ENCODE measurements around the gene IL33.

The IL33 gene

GRCh38 chr9:6218099-6218502, 2.5 kb downstream of the IL33 start:
- peak; percentile 26 for DNase-seq (ENCODE audit: low spot score)

DNA sequence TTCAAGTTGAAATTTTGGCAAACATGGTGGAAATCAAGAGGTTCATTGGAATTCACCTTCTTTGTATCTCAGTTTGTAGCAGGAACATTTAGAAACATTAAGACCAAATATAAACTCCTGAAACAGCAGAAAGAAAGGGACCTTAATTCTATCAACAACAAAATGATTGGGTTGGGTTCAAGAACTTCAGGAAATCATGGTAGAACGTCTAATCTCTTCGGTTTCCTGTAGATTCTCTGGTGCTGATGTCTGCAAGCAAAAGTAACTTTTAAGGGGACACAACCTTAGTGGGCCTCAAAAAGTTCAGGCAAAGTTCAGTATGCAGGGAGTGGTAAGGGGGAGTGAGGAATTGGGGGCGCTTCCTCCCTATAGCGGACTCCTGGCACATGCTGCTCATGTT, 3.4 kb downstream of the IL33 start:
- DNase-seq (ENCODE audit: low spot score), result no peak

DNA sequence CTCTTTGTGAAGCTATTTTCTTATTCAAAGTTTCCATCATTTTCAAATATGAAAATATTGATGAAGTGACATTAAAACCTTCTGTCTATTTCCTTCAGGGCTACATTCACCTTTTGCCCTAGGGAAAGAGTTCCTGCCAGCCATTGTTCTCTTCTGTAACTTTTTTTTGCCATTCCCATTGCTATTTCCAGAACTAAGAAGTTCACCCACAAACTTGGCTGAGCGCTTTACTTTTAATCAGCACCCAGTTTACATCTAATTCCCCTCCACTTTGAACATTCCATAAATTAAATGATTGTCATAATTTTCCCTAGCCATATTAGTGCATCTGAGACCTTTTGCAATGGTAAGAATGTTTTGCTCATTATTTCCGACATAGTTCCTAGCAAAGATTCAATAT, 4.4 kb downstream of the IL33 start:
- DNase-seq (ENCODE audit: low spot score), result no peak

- DNase-seq (ENCODE audit: low spot score), result no peak
Measured at GRCh38 chr9:6224393-6225154, 9.0 kb downstream of the IL33 start.

DNA sequence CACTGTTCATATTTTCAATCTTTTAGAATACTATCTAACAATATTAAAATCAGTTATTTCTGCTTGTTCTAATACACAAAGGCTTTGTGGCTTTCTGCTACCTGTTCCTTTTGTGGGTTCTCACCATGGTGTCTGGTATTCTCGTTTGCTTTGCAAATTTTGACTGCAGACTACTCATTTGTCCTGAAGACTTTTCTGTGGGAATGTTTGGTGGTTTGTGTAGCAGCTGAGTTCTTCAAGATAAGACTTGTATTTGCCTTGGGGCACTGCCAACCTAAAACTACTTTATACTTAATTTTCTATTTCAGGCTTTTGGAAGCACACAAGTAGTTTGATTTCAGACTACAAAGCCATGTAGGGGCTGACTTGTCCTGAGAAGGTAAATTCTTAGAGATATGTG, 11.1 kb downstream of the IL33 start:
- no peak for DNase-seq (ENCODE audit: low spot score)

DNA sequence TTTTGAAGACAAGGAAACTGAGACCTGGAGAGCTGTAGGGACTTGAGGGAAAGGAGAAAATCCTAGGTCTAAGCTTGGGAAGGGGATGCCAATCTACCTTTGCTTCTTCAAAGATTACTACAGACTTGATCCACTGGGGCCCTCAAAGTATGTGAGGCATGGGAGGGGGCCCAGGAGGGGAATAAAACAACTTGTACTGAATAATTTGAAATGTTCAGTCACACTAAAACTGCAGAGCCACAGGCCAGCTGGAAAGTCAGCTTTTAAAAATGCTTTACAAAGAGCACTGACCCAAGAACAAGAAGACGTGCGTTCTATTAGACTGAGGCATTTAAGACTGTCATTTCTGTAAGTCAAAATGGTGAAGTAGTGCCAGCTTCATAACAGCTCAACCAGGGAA, 13.6 kb downstream of the IL33 start:
- DNase-seq (ENCODE audit: low spot score), result no peak

- DNase-seq (ENCODE audit: low spot score), result no peak
Measured at GRCh38 chr9:6229619-6230018, 14.0 kb downstream of the IL33 start.

- peak; percentile 28 for DNase-seq (ENCODE audit: low spot score)
Measured at GRCh38 chr9:6230037-6230780, 14.6 kb downstream of the IL33 start.

DNA sequence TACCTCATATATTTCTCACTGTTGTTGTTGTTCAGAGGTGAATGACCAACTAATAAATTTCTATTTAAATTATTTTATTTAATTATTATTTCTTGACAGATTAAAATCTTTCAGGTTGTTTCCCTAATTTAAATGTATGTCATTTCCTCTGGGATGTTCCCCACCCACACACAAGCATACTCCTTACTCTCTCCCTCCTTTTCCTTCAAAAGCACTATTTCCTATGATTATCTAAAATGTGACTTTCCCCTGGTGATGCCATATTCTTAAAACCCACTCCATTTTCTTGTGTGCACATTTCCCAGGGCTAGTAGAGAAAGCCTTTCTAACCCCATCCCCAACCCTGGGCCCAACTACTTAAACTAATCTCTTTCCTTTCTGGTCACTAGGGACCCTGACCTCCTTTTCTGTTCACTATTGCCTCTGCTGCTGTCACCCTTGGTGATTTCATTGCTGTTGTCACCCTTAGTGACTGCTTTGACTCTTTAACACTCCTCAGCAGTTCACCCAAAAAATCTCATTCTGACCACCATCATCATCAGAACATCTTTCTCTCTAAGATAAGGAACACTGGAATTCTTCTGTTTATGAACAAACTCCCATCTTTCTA, 16.8 kb downstream of the IL33 start:
- no peak for DNase-seq (ENCODE audit: low spot score)

DNA sequence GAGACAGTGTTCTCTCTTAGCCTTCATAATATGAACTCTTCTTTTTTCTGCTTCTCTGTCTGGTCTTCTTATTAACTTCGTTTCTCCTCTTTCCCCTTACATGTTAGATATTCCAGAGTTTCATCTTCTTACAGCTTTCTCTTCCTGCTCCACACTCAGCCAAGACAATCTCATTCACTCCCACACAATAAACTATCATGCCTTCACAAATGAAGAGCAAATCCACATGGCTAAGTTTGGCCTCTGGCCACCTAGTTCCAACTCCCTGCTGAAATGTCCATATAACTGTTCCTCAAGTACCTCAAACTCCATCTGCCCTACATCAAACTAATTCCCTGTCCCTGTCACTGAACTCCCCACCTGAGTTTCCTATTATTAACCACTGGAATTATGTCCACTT, 18.4 kb downstream of the IL33 start:
- no peak for DNase-seq (ENCODE audit: low spot score)

- DNase-seq (ENCODE audit: low spot score), result no peak
Measured at GRCh38 chr9:6237267-6237666, 21.7 kb downstream of the IL33 start.

- no peak for DNase-seq (ENCODE audit: low spot score)
Measured at GRCh38 chr9:6239048-6239461, 23.4 kb downstream of the IL33 start.

DNA sequence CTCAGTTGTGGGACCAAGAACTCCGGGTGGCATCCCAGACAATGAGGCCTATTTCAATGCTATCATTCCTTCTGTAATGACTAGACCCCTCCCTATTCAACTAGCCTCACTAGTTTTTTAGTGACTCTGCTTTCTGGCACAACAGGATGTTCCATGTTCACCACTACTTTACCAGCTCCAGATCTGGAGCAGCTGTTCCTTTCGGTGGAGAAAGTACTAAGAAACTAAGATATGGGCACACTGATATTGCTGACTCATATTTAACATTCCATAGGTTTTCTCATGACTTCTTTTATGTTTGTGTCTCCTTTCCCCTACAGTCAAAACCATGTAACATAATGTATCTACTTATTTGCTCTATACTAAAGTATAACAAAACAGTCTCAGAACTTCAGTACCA, 24.1 kb downstream of the IL33 start:
- no peak for DNase-seq (ENCODE audit: low spot score)

DNA sequence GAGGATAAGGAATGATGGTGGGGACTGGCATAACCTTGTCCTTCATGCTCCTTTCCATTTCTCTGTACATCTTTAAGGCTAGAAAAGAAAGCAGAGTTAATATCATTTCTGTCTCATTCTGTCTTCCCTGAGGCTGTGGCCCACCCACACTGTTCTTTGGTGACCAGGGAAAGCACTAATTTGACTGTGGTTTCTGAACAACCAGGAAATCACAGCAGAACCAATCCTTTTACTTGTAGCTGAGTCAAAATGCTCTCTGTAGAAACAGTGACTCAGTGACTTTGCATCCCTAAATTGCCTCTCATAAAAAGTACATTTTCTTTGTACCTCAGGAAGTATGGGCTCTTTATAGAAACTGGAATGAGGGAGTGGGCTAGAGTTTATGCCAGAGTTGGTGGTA, 28.1 kb downstream of the IL33 start:
- DNase-seq (ENCODE audit: low spot score), result peak; percentile 22

DNA sequence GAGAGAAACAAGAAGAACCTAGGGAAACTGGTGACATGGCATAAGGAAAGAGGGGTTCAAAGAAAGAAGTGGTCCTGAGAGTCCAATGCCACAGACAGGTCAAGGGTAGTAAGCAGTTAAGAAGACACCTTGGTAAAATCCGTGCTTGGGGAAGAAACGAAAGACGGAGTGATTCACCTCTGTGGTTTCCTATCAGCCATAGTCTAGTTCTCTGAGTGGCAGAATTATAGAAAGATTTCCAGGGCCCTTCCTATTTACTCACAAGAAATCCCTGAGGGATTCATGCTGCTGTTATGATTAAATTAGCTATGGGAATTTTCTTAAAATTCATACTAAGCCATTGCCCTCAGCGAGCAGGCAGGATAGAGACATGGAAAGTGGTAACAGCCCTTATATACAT, 31.7 kb downstream of the IL33 start:
- no peak for DNase-seq (ENCODE audit: low spot score)

DNA sequence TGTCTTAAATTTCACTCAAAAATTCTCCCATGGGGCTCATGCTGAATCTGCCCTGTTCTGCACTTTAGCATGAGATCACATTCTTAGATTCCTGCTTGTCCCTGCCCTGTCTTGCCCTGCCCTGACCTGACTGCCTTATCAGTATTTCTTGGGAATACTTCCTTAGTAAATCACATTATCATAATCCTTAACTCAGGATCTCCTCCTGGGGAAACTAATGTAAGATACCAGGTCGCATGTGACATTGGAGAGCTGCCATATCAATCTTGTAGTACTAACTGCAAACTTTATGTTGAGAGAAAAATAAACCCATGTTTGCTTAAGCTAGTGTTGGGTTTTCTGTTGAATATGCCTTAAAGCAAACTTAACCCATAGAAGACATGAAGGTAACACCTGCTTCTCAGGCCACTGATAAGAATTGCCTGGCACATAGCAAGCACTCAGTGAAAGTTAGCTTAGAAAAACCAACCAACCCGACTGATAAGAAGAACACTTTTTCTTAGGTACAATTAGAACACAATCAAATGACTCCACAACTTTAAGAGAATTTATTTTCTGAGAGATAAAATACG, 53.3 kb downstream of the IL33 start:
- DNase-seq (ENCODE audit: low spot score), result no peak

- no peak for DNase-seq (ENCODE audit: low spot score)
Measured at GRCh38 chr9:6270896-6271295, 55.3 kb downstream of the IL33 start.

DNA sequence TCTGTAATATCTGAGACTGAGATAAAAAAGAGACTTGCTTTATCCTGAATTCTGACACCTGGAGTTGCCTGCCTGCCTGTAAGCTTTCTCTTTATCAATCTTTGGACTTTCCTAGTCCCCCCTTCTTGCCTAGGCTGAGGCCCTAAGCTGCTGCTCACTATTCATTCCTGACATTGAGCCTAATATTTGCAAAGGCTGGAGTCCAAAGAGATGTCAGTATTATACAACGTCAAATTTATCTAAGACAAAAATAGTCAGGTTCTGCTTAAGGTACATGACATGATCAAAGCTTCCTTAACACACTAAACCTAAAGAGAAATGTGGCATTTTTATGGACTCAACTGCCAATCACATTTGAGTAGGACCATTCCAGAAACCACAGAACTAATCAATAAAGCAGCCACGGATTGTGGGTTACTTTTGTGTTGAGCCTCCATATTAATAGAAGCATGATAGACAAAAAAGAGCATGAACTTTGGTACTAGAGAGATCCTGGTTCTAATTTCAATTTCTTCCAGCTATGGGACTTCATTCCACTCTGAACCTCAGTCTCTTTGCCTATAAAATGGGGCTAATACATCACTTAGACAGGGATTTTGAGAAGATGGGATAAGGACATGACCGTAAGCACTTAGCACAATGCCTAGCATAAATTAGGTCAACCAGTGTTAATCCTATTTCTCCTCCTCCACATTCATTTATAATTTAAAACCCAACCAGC, 56.1 kb downstream of the IL33 start:
- DNase-seq (ENCODE audit: low spot score), result no peak

- DNase-seq (ENCODE audit: low spot score), result peak; percentile 58
Measured at GRCh38 chr9:6272229-6272598, 56.6 kb downstream of the IL33 start.

GRCh38 chr9:6277417-6277816, 61.8 kb downstream of the IL33 start:
- no peak for DNase-seq (ENCODE audit: low spot score)

GRCh38 chr9:6301858-6302257, 86.3 kb downstream of the IL33 start:
- no peak for DNase-seq (ENCODE audit: low spot score)

GRCh38 chr9:6302417-6302816, 86.8 kb downstream of the IL33 start:
- no peak for DNase-seq (ENCODE audit: low spot score)
